NCI-H345 treated with DMSO at 0.1 percent for 48 hours (cell line): Measurements from ENCODE around the gene TENM3.
"Not testable (repeated sequence)": the region's sequence is repeated elsewhere in the genome, so short reads cannot be mapped to it uniquely, and the experiment has no call there.

Experiments
- DNase-seq: peaks from one replicate; lab custom pipeline; 2025; ENCODE audit not compliant: unreplicated experiment; lab: John Stamatoyannopoulos, UW

Gene TENM3

GRCh38 chr4:182227611-182228010, 15.6 kb upstream of the TENM3 start:
- no peak for DNase-seq

DNA sequence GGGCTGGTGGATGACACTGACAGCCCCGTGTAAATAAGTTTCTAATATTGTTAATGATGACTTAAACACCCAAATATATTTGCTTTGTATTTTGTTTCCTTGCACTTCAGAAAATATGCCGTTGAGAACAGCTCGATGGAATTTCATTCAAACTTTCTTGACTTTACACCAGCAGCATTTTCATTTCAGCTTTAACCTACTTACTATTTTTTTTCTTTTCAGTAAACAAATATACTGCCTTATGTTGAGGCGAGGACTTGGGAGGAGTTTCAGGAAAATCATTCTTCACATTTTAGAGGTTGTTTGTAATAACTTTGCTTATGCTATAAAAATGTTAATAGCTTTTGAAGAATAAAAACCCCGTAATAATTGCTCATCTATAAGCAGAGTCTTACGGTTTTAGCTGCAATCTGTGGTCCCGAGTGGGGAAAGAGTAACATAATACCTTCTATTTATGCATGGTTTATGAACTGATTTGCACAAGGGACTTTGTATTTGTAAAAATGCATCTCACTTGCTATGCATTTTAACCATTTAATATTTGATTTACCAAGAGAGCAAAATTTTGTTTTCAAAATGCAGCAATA, 14.1 kb upstream of the TENM3 start:
- DNase-seq, result no peak

DNA sequence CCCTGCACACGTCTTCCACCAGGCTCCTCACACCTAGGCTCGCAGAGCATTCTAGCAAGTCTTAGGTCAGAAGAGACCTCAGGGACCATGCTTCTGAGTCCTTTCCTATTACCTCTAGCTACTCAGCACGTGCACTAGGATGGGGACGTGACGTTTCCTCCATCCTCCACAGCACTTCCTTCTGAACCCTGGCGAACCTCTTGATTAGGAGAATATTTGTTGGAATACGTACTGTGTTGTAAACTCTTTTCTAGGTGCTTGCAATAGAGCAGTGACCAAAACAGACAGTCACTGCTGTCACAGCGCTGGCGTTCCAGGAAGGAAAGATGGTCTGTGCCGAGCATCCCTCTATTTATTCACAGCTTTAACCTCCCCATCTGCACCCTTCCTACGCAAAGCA, 12.9 kb upstream of the TENM3 start:
- DNase-seq, result no peak

DNA sequence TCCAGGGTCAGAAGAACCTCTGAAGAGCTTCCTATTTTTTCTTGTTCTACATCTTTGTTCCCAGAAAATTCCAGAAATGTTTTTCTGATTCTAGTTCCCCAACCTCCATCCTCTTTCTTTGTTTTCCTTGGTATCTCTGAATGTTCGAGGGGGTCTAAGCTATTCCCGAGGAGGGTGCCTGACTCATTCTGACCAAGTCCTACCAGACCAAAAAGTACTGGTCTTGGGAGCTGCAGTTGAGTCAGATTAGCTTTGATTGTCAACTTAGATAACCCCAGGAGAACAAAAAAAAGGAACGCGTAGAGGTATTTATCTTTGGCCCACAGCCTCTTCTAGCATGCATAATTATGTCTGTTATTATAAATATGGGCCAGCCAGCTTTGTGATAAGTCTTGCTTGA, 12.1 kb upstream of the TENM3 start:
- DNase-seq, result no peak

DNA sequence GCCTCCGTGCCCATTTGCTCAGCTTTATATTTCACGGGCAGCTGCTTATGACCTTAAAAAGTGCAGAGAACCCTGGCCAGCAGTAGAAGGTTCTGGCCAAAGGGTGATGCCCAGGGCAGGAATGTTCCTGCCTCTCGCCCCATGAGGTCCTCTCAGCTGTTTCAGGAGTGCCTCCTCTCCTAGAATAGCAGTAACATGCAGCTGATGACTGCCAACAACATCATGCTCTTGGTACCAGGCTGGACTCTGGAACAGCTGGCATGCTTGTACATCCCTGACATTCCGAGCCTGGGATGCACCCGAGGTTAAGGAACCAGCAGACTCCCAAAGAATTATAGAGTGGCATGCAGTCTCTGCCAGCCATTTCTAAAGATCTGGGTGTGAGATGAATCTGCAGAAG, 11.7 kb upstream of the TENM3 start:
- no peak for DNase-seq

- no peak for DNase-seq
Observed at GRCh38 chr4:182233310-182234090, 9.7 kb upstream of the TENM3 start.

GRCh38 chr4:182235021-182235795, 8.0 kb upstream of the TENM3 start:
- no peak for DNase-seq

DNA sequence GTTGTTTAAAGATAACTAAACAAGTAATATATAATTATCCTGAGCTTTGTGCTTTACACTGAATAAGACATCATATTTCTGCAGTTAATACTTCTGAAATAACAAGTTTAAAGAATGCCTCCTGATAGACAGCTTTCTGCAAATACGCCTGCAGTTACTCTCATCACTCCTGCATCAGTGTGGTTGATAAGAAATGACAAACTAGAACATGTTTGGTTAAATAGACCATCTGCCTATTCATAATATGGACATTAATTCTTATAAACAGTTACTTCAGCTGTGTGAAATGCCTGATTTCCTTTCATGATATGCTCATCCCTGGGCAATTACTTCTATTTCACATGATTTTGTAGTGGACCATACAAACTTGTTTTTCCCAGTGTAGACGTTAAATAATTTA, 7.0 kb upstream of the TENM3 start:
- no peak for DNase-seq

- not testable (repeated sequence) for DNase-seq
Observed at GRCh38 chr4:182237010-182237409, 6.2 kb upstream of the TENM3 start.

- DNase-seq, result no peak
Observed at GRCh38 chr4:182238355-182238931, 4.8 kb upstream of the TENM3 start.

GRCh38 chr4:182240161-182241130, 2.8 kb upstream of the TENM3 start:
- DNase-seq, result no peak

- not testable (repeated sequence) for DNase-seq
Observed at GRCh38 chr4:182242260-182242659, 942 bp upstream of the TENM3 start.

DNA sequence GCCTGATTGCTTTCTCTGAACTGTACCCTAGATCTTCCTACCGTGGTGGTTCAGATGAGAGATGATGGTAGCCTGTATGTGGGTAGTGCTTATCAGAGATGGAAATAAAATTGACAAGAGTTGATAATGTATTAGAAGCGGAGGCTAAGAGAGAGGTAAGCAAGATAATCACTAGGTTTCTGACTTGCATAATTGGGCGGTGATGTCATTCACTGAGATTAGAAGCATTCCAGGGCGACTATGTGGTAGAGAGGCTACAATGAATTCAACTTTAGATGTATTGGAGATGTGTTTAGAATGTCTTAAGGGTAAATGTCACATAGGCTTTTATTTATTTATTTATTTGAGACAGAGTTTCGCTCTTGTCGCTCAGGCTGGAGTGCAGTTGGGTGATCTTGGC, 415 bp upstream of the TENM3 start:
- no peak for DNase-seq

GRCh38 chr4:182245041-182245440, 1.8 kb downstream of the TENM3 start:
- DNase-seq, result no peak

GRCh38 chr4:182245541-182246215, 2.5 kb downstream of the TENM3 start:
- no peak for DNase-seq

GRCh38 chr4:182246401-182247205, 3.4 kb downstream of the TENM3 start:
- no peak for DNase-seq

DNA sequence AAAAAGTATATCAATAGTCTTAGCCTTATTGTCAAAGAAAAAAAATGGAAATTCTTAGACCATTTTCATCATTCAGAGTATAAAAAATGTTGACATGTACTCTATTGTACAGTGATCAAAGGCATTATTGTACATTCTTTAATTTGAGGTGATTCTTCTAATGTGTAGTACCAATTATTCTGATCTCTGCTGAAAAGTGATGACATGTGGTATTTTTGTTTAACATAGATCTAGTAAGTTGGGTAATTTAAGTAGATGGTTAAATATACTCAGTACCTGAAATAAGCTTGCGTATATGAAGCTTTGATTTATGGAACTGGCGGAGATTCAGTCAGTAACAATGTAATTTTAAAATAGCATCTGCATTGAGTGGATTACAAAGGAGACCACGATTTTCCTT, 5.1 kb downstream of the TENM3 start:
- DNase-seq, result no peak

DNA sequence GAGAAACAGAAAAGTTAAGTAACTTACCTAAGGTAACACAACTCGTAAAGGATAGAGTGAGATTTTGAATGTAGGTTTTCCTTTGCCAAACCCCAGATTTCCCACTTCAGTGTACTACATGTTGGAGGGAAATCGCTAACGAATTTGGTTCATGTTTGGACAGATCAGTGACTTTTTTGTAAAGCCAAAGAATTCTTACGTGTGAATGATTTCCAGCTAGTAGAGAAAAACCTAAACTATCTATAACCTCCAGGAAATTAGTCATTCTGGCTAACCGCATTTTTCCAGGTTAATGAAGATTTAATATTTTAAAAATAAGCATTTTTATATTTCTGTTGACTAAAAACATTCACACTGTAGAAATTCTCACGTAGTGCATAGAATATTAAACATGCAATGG, 7.2 kb downstream of the TENM3 start:
- DNase-seq, result no peak

GRCh38 chr4:182251116-182251515, 7.9 kb downstream of the TENM3 start:
- no peak for DNase-seq
